Left renal pelvis (tissue), 4 donors: ENCODE measurements around the gene FES. TPM values are rescaled to one million over a fixed set of nuclear protein-coding genes. Genes with fewer than 3 reads are reported as not detected.

Experiments
- DNase-seq, 4 donors: peaks; one replicate each; pipeline ENCODE4 v3.0.0-alpha.2; 2013; ENCODE audit warnings: low read depth in 4 of 4, low spot score in 3 of 4
- polyA plus RNA-seq, 4 donors: library from polyadenylated mRNA; unstranded; fragments of 120-200 nt; gene quantifications; one replicate each; pipeline ENCODE4 v1.2.1, GENCODE V29; 2013; ENCODE audit not compliant: insufficient read length in 4 of 4

The FES gene
- polyA plus RNA-seq, 4 donors = 9.4 to 23.0 (median 17.3) TPM

DNA sequence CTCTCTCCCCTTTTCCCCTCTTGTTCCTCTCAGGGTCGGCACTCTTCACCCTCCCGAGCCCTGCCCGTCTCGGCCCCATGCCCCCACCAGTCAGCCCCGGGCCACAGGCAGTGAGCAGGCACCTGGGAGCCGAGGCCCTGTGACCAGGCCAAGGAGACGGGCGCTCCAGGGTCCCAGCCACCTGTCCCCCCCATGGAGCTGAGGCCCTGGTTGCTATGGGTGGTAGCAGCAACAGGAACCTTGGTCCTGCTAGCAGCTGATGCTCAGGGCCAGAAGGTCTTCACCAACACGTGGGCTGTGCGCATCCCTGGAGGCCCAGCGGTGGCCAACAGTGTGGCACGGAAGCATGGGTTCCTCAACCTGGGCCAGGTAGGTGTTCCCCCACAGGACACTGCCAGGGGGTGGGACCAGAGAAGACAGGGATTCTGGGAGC, 8.7 kb upstream of the FES start:
- no peak for DNase-seq

GRCh38 chr15:90876046-90876445, 8.3 kb upstream of the FES start:
- DNase-seq = no peak

GRCh38 chr15:90876512-90877170, 7.7 kb upstream of the FES start:
- DNase-seq = no peak

- no peak for DNase-seq
Measured at GRCh38 chr15:90877315-90877714, 7.0 kb upstream of the FES start.

GRCh38 chr15:90877996-90878395, 6.3 kb upstream of the FES start:
- no peak for DNase-seq

DNA sequence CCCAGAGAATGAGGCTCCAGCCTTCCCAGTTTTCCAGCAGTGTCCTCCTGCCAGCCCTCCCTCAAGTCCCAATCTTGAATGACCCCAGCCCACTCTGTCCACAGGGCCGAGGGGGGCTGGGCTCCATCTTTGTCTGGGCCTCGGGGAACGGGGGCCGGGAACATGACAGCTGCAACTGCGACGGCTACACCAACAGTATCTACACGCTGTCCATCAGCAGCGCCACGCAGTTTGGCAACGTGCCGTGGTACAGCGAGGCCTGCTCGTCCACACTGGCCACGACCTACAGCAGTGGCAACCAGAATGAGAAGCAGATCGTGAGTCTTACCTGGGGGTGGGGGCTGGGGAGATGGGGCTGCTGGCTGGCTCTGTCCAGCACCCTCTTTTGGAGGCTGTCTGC, 5.6 kb upstream of the FES start:
- no peak for DNase-seq

- no peak for DNase-seq
Measured at GRCh38 chr15:90879730-90880366, 4.5 kb upstream of the FES start.

GRCh38 chr15:90880381-90881145, 3.7 kb upstream of the FES start:
- DNase-seq = no peak

GRCh38 chr15:90881181-90881977, 2.9 kb upstream of the FES start:
- DNase-seq = no peak

DNA sequence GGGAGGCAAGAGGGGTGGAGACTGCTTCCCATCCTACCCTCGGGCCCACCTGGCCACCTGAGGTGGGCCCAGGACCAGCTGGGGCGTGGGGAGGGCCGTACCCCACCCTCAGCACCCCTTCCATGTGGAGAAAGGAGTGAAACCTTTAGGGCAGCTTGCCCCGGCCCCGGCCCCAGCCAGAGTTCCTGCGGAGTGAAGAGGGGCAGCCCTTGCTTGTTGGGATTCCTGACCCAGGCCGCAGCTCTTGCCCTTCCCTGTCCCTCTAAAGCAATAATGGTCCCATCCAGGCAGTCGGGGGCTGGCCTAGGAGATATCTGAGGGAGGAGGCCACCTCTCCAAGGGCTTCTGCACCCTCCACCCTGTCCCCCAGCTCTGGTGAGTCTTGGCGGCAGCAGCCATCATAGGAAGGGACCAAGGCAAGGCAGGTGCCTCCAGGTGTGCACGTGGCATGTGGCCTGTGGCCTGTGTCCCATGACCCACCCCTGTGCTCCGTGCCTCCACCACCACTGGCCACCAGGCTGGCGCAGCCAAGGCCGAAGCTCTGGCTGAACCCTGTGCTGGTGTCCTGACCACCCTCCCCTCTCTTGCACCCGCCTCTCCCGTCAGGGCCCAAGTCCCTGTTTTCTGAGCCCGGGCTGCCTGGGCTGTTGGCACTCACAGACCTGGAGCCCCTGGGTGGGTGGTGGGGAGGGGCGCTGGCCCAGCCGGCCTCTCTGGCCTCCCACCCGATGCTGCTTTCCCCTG, 2.2 kb upstream of the FES start:
- no peak for DNase-seq

DNA sequence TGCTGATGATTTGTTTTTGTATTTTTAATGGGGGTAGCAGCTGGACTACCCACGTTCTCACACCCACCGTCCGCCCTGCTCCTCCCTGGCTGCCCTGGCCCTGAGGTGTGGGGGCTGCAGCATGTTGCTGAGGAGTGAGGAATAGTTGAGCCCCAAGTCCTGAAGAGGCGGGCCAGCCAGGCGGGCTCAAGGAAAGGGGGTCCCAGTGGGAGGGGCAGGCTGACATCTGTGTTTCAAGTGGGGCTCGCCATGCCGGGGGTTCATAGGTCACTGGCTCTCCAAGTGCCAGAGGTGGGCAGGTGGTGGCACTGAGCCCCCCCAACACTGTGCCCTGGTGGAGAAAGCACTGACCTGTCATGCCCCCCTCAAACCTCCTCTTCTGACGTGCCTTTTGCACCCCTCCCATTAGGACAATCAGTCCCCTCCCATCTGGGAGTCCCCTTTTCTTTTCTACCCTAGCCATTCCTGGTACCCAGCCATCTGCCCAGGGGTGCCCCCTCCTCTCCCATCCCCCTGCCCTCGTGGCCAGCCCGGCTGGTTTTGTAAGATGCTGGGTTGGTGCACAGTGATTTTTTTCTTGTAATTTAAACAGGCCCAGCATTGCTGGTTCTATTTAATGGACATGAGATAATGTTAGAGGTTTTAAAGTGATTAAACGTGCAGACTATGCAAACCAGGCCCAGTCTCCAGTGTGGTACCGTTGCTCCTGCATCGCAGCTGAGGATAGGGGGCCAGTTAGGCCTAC, 1.4 kb upstream of the FES start:
- DNase-seq = no peak

- DNase-seq = no peak
Measured at GRCh38 chr15:90883526-90883975, 753 bp upstream of the FES start.

- no peak for DNase-seq
Measured at GRCh38 chr15:90884719-90885431, 571 bp downstream of the FES start.

- DNase-seq = no peak
Measured at GRCh38 chr15:90885432-90886290, 1.4 kb downstream of the FES start.

DNA sequence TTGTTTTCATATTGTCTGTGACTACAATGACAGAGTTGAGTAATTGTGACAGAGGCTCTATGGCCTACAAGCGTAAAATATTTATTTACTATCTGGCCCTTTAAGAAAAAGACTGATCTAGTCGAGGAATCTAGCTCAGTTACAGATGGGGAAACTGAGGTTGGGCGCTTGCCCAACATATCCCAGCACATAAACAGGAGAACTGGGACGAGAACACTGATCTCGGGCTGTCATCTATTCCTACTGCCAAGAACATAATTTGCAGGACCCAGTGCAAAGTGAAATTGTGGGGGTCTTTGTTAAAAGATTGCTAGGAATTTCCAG, 1.9 kb downstream of the FES start:
- DNase-seq = no peak

- no peak for DNase-seq
Measured at GRCh38 chr15:90887037-90887481, 2.8 kb downstream of the FES start.

- no peak for DNase-seq
Measured at GRCh38 chr15:90889313-90889730, 5.0 kb downstream of the FES start.
